Breast epithelium (tissue), 3 donors: ENCODE measurements around the gene SORBS1.
A peak's percentile ranks its signal among the peaks of the same experiment; 100 is the strongest.

Experiments
- POLR2A ChIP-seq: fragments of 450-650 bp; IDR thresholded peaks from one replicate; pipeline ENCODE4 v1.6.1; 2016; ENCODE audit warnings: antibody characterized with exemption, mild to moderate bottlenecking, moderate library complexity
- POLR2AphosphoS5 ChIP-seq, 3 donors: sonication (generic); formaldehyde crosslinking; IDR thresholded peaks; one replicate each; pipeline ENCODE4 v1.6.1; 2017; ENCODE audit warnings: antibody characterized with exemption in 3 of 3
- TF ChIP-seq, protein P1 (sequence below), 3 donors: fragments of 450-650 bp; IDR thresholded peaks; one replicate each; pipeline ENCODE4 v1.5.1; 2016 to 2017; ENCODE audit warnings: antibody characterized with exemption in 3 of 3, mild to moderate bottlenecking in 3 of 3, moderate library complexity in 3 of 3

DNA sequence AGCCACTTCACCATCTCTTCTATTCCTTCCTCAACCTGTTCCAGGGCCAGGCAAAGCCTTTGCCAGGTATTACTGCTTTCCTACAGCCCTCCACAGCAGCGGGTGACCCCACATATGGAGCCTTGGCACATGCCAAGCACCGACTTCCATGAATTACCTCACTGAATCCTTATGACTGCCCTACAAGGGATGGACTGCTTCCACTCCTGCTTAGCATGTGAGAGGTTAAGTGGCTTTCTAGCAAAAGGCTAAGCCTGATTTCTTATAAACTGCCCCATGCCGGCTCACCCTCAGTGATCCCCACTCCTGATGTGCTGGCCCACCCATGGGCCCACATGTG lies 226.4 kb downstream of the SORBS1 start:
- TF ChIP-seq, protein P1, sequence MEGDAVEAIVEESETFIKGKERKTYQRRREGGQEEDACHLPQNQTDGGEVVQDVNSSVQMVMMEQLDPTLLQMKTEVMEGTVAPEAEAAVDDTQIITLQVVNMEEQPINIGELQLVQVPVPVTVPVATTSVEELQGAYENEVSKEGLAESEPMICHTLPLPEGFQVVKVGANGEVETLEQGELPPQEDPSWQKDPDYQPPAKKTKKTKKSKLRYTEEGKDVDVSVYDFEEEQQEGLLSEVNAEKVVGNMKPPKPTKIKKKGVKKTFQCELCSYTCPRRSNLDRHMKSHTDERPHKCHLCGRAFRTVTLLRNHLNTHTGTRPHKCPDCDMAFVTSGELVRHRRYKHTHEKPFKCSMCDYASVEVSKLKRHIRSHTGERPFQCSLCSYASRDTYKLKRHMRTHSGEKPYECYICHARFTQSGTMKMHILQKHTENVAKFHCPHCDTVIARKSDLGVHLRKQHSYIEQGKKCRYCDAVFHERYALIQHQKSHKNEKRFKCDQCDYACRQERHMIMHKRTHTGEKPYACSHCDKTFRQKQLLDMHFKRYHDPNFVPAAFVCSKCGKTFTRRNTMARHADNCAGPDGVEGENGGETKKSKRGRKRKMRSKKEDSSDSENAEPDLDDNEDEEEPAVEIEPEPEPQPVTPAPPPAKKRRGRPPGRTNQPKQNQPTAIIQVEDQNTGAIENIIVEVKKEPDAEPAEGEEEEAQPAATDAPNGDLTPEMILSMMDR (IDR thresholded peaks at IDR 0.05): no peak
- TF ChIP-seq POLR2AphosphoS5 (IDR thresholded peaks at IDR 0.05) (peak in 1 of 3 donors; percentile 2), POLR2A (no peak)
